HG03159 (cell line): ENCODE data around the gene FBXO44.

Source experiments
- ATAC-seq: cut with Tn5 transposase; IDR thresholded peaks from one replicate; pipeline ENCODE4 v1.9.1; 2021; ENCODE audit warnings: mild to moderate bottlenecking, moderate library complexity; ENCODE audit not compliant: unreplicated experiment

Gene FBXO44

DNA sequence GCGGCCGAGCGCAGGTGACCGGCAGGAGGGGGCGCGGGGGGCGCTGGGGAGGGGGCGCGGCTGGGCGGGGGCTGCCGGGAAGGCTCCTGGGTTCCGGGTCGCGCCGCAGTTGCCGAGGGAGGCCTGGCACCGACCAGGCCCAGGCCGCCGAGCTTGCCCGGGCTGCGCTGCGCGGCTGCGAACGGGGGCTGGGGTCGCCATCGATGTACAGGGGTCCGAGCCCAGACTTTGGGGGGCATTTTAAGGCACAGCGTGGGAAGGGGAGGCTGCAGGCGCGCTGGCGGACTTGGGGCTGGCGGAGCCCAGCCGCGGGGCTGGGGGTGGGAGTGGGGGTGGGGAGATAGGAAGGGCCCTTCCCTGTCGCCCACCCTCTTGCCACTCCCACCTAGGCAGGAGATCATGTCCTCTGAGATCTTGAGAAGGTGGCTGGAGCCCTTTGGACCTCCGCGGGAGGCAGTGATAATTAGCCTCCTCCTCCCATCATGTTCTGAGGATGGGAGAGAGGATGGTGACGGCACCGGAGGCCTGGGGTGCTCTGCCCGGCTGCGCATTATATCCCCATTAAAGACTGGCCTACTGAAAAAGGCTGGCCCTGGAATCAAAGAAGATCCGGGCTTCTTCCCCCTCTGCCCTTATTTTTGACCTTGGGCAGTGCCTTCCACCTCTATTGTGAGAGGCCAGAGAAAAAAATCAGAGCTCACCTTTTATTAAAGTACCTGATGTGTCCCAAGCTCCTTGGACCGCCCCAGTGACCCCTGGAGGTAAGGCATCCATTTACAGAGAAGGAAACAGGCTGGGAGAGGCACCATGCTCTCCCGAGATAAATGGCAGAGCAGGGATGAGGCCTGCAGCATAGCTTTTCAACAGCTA, 497 bp downstream of the FBXO44 start:
- ATAC-seq, result peak; percentile 29

DNA sequence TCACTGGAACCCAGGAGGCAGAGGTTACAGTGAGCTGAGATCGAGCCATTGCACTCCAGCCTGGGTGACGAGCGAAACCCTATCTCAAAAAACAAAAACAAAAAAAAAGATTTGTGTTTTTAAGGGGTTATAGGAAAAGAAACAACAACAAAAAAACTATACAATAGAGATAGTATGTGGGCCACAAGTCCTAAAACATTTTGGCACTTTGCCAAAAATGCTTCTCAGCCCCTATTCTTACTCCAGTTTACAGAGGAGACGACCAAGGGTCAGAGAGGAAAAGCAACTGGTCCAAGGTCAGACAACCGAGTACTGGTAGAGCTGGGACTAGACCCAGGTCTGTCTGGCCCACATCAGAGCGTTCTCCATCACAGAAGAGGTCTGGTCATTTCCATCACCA, 3.0 kb downstream of the FBXO44 start:
- ATAC-seq, result no peak

DNA sequence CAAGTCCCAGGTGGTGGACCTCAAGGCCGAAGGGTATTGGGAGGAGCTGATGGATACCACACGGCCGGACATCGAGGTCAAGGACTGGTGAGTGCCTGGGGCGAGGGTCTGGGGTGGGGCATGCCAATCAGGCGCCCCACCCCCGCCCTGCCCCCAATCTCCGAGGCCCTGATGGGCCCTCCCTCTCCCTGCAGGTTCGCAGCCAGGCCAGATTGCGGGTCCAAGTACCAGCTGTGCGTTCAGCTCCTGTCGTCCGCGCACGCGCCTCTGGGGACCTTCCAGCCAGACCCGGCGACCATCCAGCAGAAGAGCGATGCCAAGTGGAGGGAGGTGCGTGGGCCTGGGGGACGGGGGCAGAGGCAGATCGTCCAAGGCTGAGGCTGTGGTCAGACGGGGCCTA, 3.9 kb downstream of the FBXO44 start:
- ATAC-seq, result no peak

DNA sequence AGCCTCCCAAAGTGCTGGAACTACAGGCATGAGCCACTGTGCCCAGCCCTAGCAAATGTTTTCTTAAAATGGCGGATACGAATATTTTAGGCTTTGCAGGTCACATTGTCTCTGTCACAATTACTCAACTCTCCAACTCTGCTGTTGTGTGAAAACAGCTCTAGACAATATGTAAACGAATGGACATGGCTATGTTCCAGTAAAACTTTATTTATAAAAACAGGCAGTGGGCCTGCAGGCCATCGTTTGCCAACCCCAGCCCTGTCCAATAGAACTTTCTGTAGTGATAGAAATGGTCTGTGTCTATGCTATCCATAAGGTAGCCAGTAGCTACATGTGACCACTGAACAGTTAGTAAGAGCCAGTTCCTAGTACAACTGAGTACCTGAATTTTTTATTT, 5.1 kb downstream of the FBXO44 start:
- ATAC-seq, result no peak

- no peak for ATAC-seq
Measured at GRCh38 chr1:11661103-11661502, 6.4 kb downstream of the FBXO44 start.

- peak; percentile 57 for ATAC-seq
Measured at GRCh38 chr1:11664336-11665065, 9.8 kb downstream of the FBXO44 start.

GRCh38 chr1:11668516-11668915, 13.8 kb downstream of the FBXO44 start:
- no peak for ATAC-seq

DNA sequence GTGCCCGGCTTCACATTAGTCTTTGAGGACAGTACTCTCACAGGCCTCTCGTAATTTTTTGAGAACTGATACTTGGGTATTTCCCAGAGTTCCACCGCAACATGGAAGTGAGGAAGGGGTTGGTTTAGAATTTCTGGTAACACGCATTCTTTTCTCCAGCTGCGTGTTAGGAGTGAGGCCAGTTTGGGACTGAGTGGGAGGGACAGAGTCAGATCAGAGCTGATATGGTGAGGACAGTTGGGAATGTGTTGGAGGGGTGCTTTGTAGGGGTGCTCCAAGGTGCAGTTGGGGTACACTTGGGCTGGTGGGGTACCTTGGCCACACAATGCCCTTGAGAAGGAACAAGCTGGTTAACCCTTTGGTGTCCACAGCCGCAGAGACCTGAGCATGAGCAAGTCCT, 16.1 kb downstream of the FBXO44 start:
- no peak for ATAC-seq

GRCh38 chr1:11671205-11671543, 16.5 kb downstream of the FBXO44 start:
- no peak for ATAC-seq

DNA sequence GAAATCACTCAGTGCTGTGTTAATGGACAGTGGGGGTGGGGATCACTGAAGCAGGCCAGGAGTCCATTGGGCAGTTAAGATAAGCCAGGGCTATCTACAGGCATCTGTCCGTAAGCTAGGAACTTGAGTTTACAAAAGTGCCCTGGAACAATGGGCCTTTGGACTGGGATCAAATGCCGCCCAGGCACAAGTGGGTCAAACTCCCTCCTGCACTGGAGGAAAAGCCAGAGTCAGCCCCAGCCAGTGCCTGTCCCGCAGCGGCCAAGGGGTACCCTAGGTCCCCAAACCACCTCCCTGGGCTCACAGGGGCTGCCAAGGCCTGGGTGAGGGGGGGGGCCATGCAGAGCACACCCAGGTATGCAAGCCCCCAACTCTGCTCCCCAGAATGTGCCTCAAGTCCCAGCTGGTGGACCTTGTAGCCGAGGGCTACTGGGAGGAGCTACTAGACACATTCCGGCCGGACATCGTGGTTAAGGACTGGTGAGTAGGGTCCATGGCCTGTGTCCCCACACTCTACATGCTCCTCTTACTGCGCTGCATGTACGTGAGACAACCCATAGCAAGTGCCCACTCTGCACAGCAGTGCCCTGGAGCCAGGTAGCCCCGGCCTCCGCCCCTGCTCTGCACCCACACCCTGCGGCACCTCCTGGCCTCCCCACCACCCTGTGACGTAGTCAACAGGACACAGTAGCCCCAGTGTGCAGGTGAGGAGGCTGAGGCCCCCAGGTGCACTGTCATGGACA, 17.0 kb downstream of the FBXO44 start:
- ATAC-seq, result no peak

GRCh38 chr1:11673089-11673769, 18.6 kb downstream of the FBXO44 start:
- ATAC-seq, result no peak

DNA sequence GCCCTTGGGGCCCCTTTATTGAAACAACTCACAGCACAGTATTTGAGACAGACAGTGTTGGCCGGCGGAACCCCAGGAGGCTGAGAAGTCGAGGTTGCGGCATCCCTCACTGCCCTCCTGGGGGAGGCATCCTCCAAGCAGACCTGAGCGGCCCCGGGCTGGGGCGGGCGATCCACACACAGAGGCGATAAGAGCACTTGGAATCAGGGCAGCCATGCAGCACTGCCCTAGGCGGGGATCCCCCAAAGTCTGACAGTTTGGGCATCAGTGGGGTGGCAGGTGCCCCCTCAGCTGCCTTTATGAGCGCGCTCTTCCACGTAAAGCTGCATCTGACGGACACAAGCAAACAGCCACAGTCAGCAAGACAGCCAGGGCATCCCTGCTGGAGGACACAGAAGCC, 19.8 kb downstream of the FBXO44 start:
- no peak for ATAC-seq

DNA sequence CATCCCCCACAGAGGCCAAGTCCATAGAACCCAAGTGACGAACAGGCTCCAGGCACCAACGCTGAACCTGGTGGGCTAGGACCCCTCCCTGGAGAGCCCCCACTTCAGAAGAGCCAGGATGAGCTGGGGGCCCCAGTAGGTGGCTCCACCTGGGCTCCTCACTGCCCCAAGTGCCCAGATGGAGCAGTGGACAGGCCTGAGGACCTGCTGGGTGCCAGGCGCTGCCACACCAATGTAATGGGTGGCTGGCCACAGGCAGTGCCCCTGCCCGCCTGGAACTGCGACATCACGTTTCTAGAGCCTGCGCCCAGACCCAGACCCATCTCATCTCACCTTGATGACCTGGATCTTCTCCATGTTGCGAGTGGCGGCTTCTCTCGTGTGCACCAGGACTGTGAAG, 20.6 kb downstream of the FBXO44 start:
- no peak for ATAC-seq

- no peak for ATAC-seq
Measured at GRCh38 chr1:11676386-11677103, 21.9 kb downstream of the FBXO44 start.

DNA sequence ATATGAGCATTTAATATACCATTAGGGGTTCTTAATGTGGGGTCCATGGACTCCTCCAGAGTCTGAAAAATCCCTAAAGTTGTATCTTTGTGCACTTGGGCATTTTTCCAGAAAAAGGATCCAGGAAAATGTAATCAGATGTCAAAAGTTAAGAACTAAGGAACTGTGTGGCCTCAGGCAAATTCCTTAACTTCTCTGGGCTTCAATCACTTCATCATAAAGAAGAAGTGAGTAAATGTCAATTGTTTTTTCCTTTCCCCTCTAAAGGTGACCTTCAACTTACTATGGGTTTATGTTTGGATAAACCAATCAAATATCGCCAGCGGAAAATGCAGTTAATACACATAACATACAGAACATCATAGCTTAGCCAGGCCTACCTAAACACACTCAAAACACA, 23.8 kb downstream of the FBXO44 start:
- ATAC-seq, result no peak

DNA sequence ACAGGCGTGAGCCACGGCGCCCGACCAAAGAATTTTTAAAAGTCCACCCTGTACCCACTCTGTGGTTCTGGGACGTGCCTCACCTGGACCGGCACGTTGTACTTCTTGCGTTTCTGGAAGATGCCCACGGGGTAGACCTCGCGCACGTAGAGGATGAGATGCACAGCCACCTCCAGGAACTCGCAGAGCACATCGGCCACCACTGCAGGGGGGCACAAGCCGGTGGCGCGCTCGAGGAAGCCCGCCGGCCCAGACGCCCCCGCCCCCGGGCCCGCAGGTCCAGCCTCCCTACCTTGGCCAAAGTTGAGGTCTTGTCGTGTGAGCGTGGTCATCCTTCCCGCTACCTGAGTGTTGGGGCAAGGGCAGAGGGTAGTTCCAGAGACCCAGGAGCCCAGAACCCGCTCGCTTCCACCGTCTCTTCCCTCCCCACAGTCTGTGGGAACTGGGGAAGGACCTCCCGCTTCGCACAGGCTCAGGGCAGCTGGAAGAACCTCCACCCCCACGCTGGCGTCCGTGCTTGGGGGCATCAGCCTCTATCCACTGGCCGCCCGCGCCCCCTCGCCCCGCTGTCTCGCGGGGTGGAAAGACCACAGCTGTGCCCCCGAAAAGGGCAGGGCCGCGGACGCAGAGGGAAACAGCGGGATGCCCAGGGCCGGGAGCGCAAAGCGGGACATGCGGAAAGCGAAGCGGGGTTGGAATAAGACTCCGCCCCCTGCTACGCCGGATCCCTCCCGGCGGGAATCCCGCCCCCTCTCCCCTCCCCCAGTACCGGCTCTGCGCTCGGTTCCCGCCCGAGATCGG, 25.8 kb downstream of the FBXO44 start:
- ATAC-seq, result peak; percentile 29

DNA sequence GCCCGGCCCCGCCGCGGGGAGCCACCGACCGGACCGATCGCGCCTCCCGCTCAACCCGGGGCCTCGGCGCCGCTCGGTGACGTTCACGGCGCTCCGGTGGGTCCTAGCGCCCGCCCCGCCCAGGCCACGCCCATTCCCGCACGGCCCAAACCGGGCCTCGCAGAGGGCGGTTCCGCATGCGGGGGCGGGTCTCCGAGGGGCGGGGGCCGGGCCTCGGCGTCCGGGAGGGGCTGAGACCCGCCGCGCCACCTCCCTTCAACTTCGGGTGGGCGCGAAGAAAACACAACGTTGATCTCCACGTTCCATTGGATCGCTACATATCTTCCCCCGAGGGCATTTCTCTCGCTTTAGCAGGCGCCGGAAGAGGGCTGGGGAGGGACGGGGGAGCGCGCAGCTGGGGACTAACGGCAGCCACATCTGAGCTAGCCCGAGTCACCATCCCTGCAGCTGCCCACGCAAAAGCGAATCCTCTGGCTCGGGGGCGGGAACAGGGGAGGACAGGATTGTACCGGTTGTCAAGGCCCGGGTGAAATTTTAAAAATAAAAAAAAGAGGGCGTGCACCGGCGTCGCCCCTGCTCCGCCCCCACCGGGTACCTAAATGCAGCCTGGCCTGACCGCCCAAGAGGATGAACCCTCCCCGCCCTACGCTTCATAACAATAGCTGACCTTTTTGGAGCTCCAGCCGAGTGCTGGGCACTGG, 26.5 kb downstream of the FBXO44 start, which contains the start of gene MAD2L2:
Gene MAD2L2, minus strand, starts transcription at position 78 of the 701 bp plus-strand sequence. CDS start 547 bp downstream, outside the sequence.
- peak; percentile 82 for ATAC-seq

- ATAC-seq, result no peak
Measured at GRCh38 chr1:11682287-11682771, 27.7 kb downstream of the FBXO44 start.

DNA sequence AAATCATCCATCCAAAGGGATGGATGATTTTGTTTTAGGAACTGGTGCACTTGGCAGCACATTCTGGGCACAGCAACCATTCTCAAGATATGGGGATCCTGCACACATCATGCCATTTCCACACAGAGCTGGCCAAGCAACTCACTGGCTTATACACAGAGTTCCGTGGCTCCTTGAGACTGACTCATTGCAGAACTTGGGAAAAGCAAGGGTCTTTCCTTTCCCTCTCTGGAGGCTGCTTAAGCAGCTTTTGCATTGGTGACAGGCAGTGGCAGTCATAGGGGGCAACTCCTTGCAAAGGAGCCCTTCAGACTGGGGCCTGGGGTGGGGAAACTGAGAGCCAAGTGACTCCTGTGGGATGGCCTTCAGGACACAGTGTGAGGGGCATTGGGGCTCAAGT, 28.1 kb downstream of the FBXO44 start:
- no peak for ATAC-seq
